ENCODE results near the gene ZCCHC14.

DNA sequence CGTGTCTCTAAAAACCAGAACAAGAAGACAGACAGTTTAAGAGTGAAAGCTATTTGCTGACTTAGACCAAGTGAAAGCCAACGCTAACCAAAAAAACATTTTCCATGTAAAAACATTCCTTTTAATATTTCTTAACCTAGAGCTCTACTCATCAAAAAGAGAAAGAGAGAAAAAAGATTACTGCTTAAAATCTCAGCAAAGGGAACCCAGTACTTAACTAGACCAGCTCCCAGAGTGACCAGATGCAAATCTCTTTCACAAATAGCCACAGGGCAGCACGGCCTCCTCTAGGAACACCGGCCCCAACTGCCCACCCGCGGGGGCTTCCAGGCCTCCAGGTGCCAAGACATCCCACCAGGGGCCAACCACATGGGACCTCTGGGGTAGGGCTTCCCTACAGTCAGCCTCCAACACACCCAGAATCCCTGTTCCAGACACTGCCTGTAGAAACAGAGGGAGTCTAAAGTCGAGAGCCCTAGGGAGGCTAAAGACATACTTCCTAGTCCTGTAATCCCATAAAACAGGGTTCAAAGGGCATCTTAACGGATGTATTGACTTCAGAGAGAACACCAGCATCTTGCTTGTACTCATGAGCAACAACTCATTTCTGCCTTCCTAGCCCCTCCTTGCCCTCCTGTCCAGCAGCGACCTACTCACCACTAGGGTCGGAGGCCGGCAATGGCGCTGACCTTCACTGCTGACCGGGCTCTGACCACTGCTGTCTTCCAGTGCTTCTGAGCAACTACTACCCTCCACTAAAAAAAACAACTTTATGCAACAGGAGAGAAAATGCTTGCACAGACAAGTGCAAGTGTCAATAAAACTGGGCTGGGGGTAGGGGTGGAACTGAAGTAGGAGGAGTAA is 21.3 kb downstream of the ZCCHC14 start:
- no peak for TF ChIP-seq TAF1 (IDR thresholded peaks at IDR 0.05; ENCODE audit: low read depth, low read length)
- no peak for TF ChIP-seq POLR2A (IDR thresholded peaks at IDR 0.05; ENCODE audit: low read depth, low read length)
- TF ChIP-seq POLR2AphosphoS5 (IDR thresholded peaks at IDR 0.05; ENCODE audit: low read depth, low read length), result no peak
- no peak for TF ChIP-seq POU2F2 (IDR thresholded peaks at IDR 0.05; ENCODE audit: low read depth, low read length)
- TF ChIP-seq SPI1 (IDR thresholded peaks at IDR 0.05; ENCODE audit: low read depth, low read length), result no peak
- TF ChIP-seq PAX5 (IDR thresholded peaks at IDR 0.05; ENCODE audit: insufficient read depth, low read length, severe bottlenecking), result no peak
